K562 (cell line): ENCODE results near the gene PNPLA2. TPM values are rescaled to one million over a fixed set of nuclear protein-coding genes. Genes with fewer than 3 reads are reported as not detected.

Experiments
- ATAC-seq: fragments of 200-7000 bp; cut with Tn5 transposase; 3 replicates; pipeline ENCODE4 v1.9.1; 2020; ENCODE audit warnings: moderate library complexity
- BruUV-seq: library from RNA; stranded (reverse); fragments of 400-500 nt; replicated peaks from 2 replicates; lab custom pipeline; 2021; lab: Mats Ljungman, UMichigan
- CTCF ChIA-PET: fragments of 300-600 bp; formaldehyde crosslinking; extraction: SDS; loops from one replicate; lab custom pipeline; 2021; ENCODE audit warnings: low intra/inter-chr PET ratio; lab: Yijun Ruan, JAX
- POLR2A ChIA-PET: fragments of 300-600, 350-650 bp; sonication (Branson Sonifier 250); formaldehyde crosslinking; extraction: SDS; loops from one replicate; lab custom pipeline; 2021; ENCODE audit warnings: antibody characterized with exemption, inconsistent platforms; lab: Yijun Ruan, JAX
- DNase-seq, 4 experiments: peaks; one replicate each; pipeline versions ENCODE4 v3.0.0 to v3.0.0-alpha.2; 2011 to 2018; ENCODE audit warnings: low spot score in 3 of 4, mixed read lengths in 3 of 4; ENCODE audit errors: extremely low read depth in 1 of 4
- FAIRE-seq: peaks from 2 replicates; lab custom pipeline; 2011; peaks lifted over from hg19 to GRCh38; lab: Jason Lieb, UNC
- H2AFZ ChIP-seq: 2 replicates; pipeline ENCODE4 v1.6.0; 2011; ENCODE audit warnings: low read depth, low read length, control low read depth, inconsistent platforms
- H3K27ac ChIP-seq: fragments of 200-600 bp; 3 replicates; pipeline ENCODE4 v1.8.0; 2011; ENCODE audit warnings: low read depth, mild to moderate bottlenecking, control low read depth, inconsistent platforms, low read length, moderate library complexity, mixed read lengths; ENCODE audit errors: extremely low read depth
- H3K27me3 ChIP-seq, 2 experiments: fragments of 300-600 bp in 1 of 2; 2 replicates in 1 of 2; 3 replicates in 1 of 2; pipeline versions ENCODE4 v1.6.0 to v1.8.0; 2011; ENCODE audit warnings: inconsistent platforms in 2 of 2, low read length in 2 of 2, mild to moderate bottlenecking in 1 of 2, mixed read lengths in 1 of 2, moderate library complexity in 1 of 2; ENCODE audit not compliant: control insufficient read depth in 2 of 2, insufficient read depth in 2 of 2
- H3K36me3 ChIP-seq: fragments of 300-600 bp; 3 replicates; pipeline ENCODE4 v1.8.0; 2011; ENCODE audit warnings: mild to moderate bottlenecking, low read length, inconsistent platforms; ENCODE audit not compliant: control insufficient read depth, insufficient read depth
- H3K4me1 ChIP-seq, 2 experiments: fragments of 200-600 bp in 1 of 2; replicated peaks in 1 of 2; 2 replicates in 1 of 2; 3 replicates in 1 of 2; pipeline versions ENCODE4 v1.5.1 to v1.8.0; 2011; ENCODE audit warnings: inconsistent platforms in 2 of 2, low read length in 2 of 2, mild to moderate bottlenecking in 1 of 2, mixed read lengths in 1 of 2, moderate library complexity in 1 of 2; ENCODE audit not compliant: control insufficient read depth in 2 of 2, insufficient read depth in 2 of 2
- H3K4me2 ChIP-seq: 2 replicates; pipeline ENCODE4 v1.6.1; 2011; ENCODE audit warnings: low read length, control low read depth, inconsistent platforms, mixed read lengths; ENCODE audit not compliant: insufficient read depth
- H3K4me3 ChIP-seq: fragments of 200-600 bp; sonication (generic), shearing (Covaris generic); 2 replicates; pipeline ENCODE4 v1.5.1; 2016; ENCODE audit warnings: control low read depth, inconsistent platforms
- H3K79me2 ChIP-seq: fragments of 200-600 bp; 3 replicates; pipeline ENCODE4 v1.8.0; 2011; ENCODE audit warnings: low read length, inconsistent platforms; ENCODE audit not compliant: control insufficient read depth, insufficient read depth
- H3K9ac ChIP-seq, 2 experiments: 2 replicates each; pipeline versions ENCODE4 v1.6.0 to v1.6.1; 2011; ENCODE audit warnings: low read depth in 2 of 2, low read length in 2 of 2, control low read depth in 1 of 2, inconsistent platforms in 1 of 2, mild to moderate bottlenecking in 1 of 2, mixed read lengths in 1 of 2; ENCODE audit not compliant: insufficient read depth in 1 of 2
- H3K9me1 ChIP-seq: one replicate; pipeline ENCODE4 v1.6.0; 2011; ENCODE audit warnings: inconsistent platforms, mild to moderate bottlenecking, low read length, moderate library complexity; ENCODE audit not compliant: control insufficient read depth, insufficient read depth
- H3K9me3 ChIP-seq: replicated peaks from 2 replicates; pipeline ENCODE4 v1.5.1; 2011; ENCODE audit warnings: low read depth, low read length, inconsistent platforms; ENCODE audit not compliant: control insufficient read depth, insufficient read depth
- H4K20me1 ChIP-seq: replicated peaks from 2 replicates; pipeline ENCODE4 v1.6.1; 2011; ENCODE audit warnings: low read length, inconsistent platforms, mixed read lengths; ENCODE audit not compliant: control insufficient read depth, insufficient read depth
- DACH1 ChIP-seq: fragments of 450-650 bp; IDR thresholded peaks from 2 replicates; pipeline ENCODE4 v1.6.1; 2018; ENCODE audit not compliant: partially characterized antibody
- FOS ChIP-seq: IDR thresholded peaks from 3 replicates; pipeline ENCODE4 v1.6.1; 2011; ENCODE audit not compliant: insufficient read length; ENCODE audit errors: extremely low read depth
- POLR2G ChIP-seq: fragments of 200-400 bp; formaldehyde crosslinking; IDR thresholded peaks from 2 replicates; pipeline ENCODE4 v1.6.1; 2017; ENCODE audit warnings: low read depth, mild to moderate bottlenecking, antibody characterized with exemption, low read length, moderate library complexity
- RBFOX2 ChIP-seq: fragments of 200-400 bp; formaldehyde crosslinking; IDR thresholded peaks from 2 replicates; pipeline ENCODE4 v1.6.1; 2017; ENCODE audit warnings: low read depth, mild to moderate bottlenecking, low read length, moderate library complexity
- WGBS: fragments of 100-300 bp; shearing (Covaris generic); methylation state at CpG from one replicate; pipeline ENCODE4 v1.1.6; 2016; ENCODE audit warnings: low coverage, mixed read lengths; ENCODE audit not compliant: insufficient coverage; ENCODE audit errors: missing lambda C conversion rate; 5-methylcytosine and 5-hydroxymethylcytosine counted together
- in situ Hi-C: fragments of 300-500 bp; cut with MboI; formaldehyde crosslinking; loops from 4 replicates; pipeline ENCODE4 v1.15.0; 2018; ENCODE audit warnings: inconsistent platforms, mixed read lengths
- intact Hi-C: fragments of 100-400 bp; cut with micrococcal nuclease; formaldehyde crosslinking; loops from 2 replicates; pipeline ENCODE4 v1.14.2; 2022
- polyA plus RNA-seq, 8 experiments: library from polyadenylated mRNA; depleted of rRNA in 4 of 8; stranded (reverse) in 5 of 8; unstranded in 3 of 8; fragments of >200 nt; fragmentation: Nextera tagmentation in 2 of 8; fragmentation: Illumina TruSeq in 1 of 8; extraction: Ambion mirVana in 2 of 8; extraction: Trizol in 1 of 8; gene quantifications; 2 replicates each; pipeline versions ENCODE4 v1.2.1 to v1.2.3, GENCODE V29; 2011 to 2014; ENCODE audit warnings: inconsistent platforms in 1 of 8, missing spikeins in 1 of 8
- total RNA-seq, 7 experiments: library from RNA; depleted of rRNA in 6 of 7; stranded (reverse); fragments of >200 nt in 6 of 7; fragmentation: Illumina TruSeq in 2 of 7; extraction: Trizol in 2 of 7; gene quantifications; 2 replicates each; pipeline versions ENCODE4 v1.2.1 to v1.2.3, GENCODE V29; 2011 to 2021; ENCODE audit warnings: low replicate concordance in 1 of 7

PNPLA2 gene
- total and polyA plus RNA-seq, 9 of the 15 experiments (the other 6 are each of a cell fraction or from before 2014, with no cell fraction given), result 0.39 to 87.1 (median 8.4) TPM

DNA sequence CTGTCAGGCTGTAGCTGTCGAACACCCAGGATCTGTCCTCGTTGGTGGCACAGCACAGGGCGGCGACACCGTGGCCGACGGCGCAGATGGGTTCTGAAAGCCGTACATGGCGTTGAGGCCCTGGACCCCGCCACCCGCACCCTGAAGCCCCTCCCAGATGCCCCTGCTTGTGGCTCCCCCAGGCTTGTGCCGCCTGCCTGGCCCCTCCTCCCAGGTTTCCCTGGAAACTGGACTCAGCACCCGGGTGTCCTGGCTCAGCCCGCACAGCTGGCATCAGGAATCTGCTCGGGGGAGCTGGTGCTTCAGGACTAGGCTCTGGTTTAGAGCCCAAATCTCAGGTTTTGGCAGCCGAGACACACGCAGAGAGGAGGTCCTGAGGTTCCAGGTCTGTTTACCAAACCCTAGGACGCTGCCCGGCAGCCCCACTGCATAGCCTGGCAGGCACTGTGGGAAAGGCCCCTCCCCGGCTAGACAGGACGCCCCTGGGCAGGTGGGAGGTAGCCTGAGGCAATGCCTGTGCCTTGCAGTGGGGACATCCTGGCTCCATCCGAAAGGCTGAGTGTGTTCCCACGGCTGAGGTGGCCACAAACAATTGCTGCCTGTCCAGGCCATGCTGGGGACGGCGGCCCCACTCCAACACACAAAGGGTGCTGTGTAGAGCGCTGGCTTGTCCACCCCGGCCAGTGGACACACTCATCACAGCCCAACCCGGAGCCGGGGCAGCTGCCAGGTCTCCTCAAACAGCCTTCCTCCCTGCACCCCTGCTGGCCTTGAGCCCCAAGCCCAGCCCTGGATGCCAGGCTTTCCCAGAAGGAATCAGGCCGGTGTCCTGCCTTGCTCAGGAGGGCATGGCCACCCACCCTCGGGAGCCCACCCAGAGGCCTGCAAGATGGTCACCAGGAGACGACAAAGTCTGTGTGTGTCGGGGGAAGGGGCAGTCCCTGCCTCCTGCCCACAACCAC lies 46.0 kb upstream of the PNPLA2 start:
- ChIA-PET POLR2A (interaction anchor here (0.6 to 0.9 kb wide), 3 partner anchors 9 to 300 kb away, joined by 3 read pairs; no protein-coding TSS in a partner anchor), CTCF (no interaction called here)
- Histone ChIP-seq H2AFZ (no peak overlapping the region), H3K4me2 (no peak overlapping the region), H3K4me1 (peaks cover 9 to 75% of the 10 kb centered on the region in 2 experiments; a peak in 3 of 5 replicates), H3K9me3 (no peaks in the 10 kb centered on the region; the same call in 1 of the 2 replicates), H3K79me2 (peaks cover 68% of the 10 kb centered on the region), H3K36me3 (peaks cover 62% of the 10 kb centered on the region), H3K27ac (no peak overlapping the region), H3K27me3 (no peaks in the 10 kb centered on the region), H3K9me1 (peaks cover 6% of the 10 kb centered on the region), H4K20me1 (peaks cover 28% of the 10 kb centered on the region), H3K9ac (peak overlapping the region in 1 of 2 experiments; percentile 65; a peak in 2 of 4 replicates), H3K4me3 (no peak overlapping the region)
- FAIRE-seq (no peak), DNase-seq (no peak), ATAC-seq (no peak)
- no TSS peak for BruUV-seq
- in situ Hi-C loops (no loop called here), intact Hi-C loops (no loop called here)
- 94% methylated on average over 27 of the region's 34 CpGs for WGBS
- TF ChIP-seq DACH1 (no peak), RBFOX2 (peak; percentile 33), FOS (no peak), POLR2G (peak; percentile 59)
